SK-N-SH (cell line): ENCODE data around the gene HES1. TPM values are rescaled to one million over a fixed set of nuclear protein-coding genes. Genes with fewer than 3 reads are reported as not detected.

Experiments
- CTCF ChIA-PET: fragments of 300-600, 350-600 bp; formaldehyde crosslinking; extraction: SDS; loops from one replicate; lab custom pipeline; 2021; lab: Yijun Ruan, JAX
- POLR2A ChIA-PET: fragments of 350-600 bp; sonication (Branson Sonifier 250); formaldehyde crosslinking; extraction: SDS; loops from one replicate; lab custom pipeline; 2020; ENCODE audit warnings: antibody characterized with exemption, inconsistent platforms; lab: Yijun Ruan, JAX
- DNase-seq: peaks from one replicate; pipeline ENCODE4 v3.0.0; 2012
- H2AFZ ChIP-seq: fragments of 200-600 bp; sonication (generic); 2 replicates; pipeline ENCODE4 v1.8.1; 2016; ENCODE audit warnings: antibody characterized with exemption, mild to moderate bottlenecking, low read depth
- H3F3A ChIP-seq: fragments of 200-600 bp; sonication (generic); replicated peaks from 2 replicates; pipeline ENCODE3; 2016; ENCODE audit warnings: antibody characterized with exemption, mild to moderate bottlenecking; ENCODE audit not compliant: insufficient read depth
- H3K27ac ChIP-seq, 2 experiments: fragments of 200-500 bp in 1 of 2; fragments of 200-600 bp in 1 of 2; sonication (Bioruptor generic) in 1 of 2; sonication (generic), shearing (Covaris generic) in 1 of 2; 2 replicates each; pipeline versions ENCODE4 v1.5.1 to v1.6.1; 2014 to 2016; ENCODE audit warnings: low read depth in 2 of 2, inconsistent platforms in 1 of 2, low read length in 1 of 2, mild to moderate bottlenecking in 1 of 2, mixed read lengths in 1 of 2
- H3K27me3 ChIP-seq: fragments of 200-600 bp; sonication (generic), shearing (Covaris generic); 2 replicates; pipeline ENCODE4 v1.6.1; 2016; ENCODE audit warnings: mixed run types; ENCODE audit not compliant: insufficient read depth
- H3K36me3 ChIP-seq, 2 experiments: fragments of 200-500 bp in 1 of 2; fragments of 200-600 bp in 1 of 2; sonication (Bioruptor generic) in 1 of 2; sonication (generic) in 1 of 2; replicated peaks in 1 of 2; 2 replicates each; pipeline versions ENCODE3 to v1.5.1; 2014 to 2016; ENCODE audit warnings: low read length in 1 of 2, mild to moderate bottlenecking in 1 of 2; ENCODE audit not compliant: insufficient read depth in 2 of 2, control insufficient read depth in 1 of 2
- H3K4me1 ChIP-seq, 2 experiments: fragments of 200-500 bp in 1 of 2; fragments of 200-600 bp in 1 of 2; sonication (Bioruptor generic) in 1 of 2; sonication (generic), shearing (Covaris generic) in 1 of 2; 2 replicates each; pipeline versions ENCODE4 v1.5.1 to v1.6.1; 2014 to 2016; ENCODE audit warnings: low read depth in 1 of 2, low read length in 1 of 2, mixed run types in 1 of 2; ENCODE audit not compliant: insufficient read depth in 2 of 2, control insufficient read depth in 1 of 2
- H3K4me2 ChIP-seq: fragments of 200-600 bp; sonication (generic), shearing (Covaris generic); 2 replicates; pipeline ENCODE4 v1.6.1; 2017; ENCODE audit warnings: mixed run types
- H3K4me3 ChIP-seq, 2 experiments: fragments of 200-500 bp in 1 of 2; fragments of 200-600 bp in 1 of 2; sonication (Bioruptor generic) in 1 of 2; sonication (generic), shearing (Covaris generic) in 1 of 2; 2 replicates each; pipeline versions ENCODE4 v1.5.1 to v1.8.1; 2014 to 2016; ENCODE audit warnings: low read depth in 2 of 2, inconsistent platforms in 1 of 2, low read length in 1 of 2, mild to moderate bottlenecking in 1 of 2, mixed read lengths in 1 of 2, moderate library complexity in 1 of 2
- H3K79me2 ChIP-seq: fragments of 200-600 bp; sonication (generic); 2 replicates; pipeline ENCODE4 v1.8.1; 2017; ENCODE audit warnings: mild to moderate bottlenecking; ENCODE audit not compliant: insufficient read depth
- H3K9ac ChIP-seq: fragments of 200-600 bp; sonication (generic); 2 replicates; pipeline ENCODE4 v1.6.1; 2017; ENCODE audit warnings: mixed run types
- H3K9me2 ChIP-seq: fragments of 200-600 bp; sonication (generic); 2 replicates; pipeline ENCODE4 v1.6.1; 2017; ENCODE audit warnings: mixed run types
- H3K9me3 ChIP-seq: fragments of 200-600 bp; sonication (generic); 2 replicates; pipeline ENCODE4 v1.6.1; 2017; ENCODE audit warnings: mixed run types, mild to moderate bottlenecking, moderate library complexity
- H4K20me1 ChIP-seq: fragments of 200-600 bp; sonication (generic); 2 replicates; pipeline ENCODE4 v1.6.1; 2017; ENCODE audit warnings: mild to moderate bottlenecking, mixed run types; ENCODE audit not compliant: insufficient read depth
- CTCF ChIP-seq: fragments of 200-600 bp; sonication (generic); IDR thresholded peaks from 2 replicates; pipeline ENCODE4 v1.6.1; 2017; ENCODE audit warnings: antibody characterized with exemption, mild to moderate bottlenecking, moderate library complexity
- FOXM1 ChIP-seq: IDR thresholded peaks from 2 replicates; pipeline ENCODE4 v1.4.0; 2012; ENCODE audit warnings: low read depth, mild to moderate bottlenecking
- GABPA ChIP-seq: IDR thresholded peaks from 2 replicates; pipeline ENCODE4 v1.4.0; 2012; ENCODE audit warnings: low read depth, mild to moderate bottlenecking
- IRF3 ChIP-seq: fragments of 150-350 bp; IDR thresholded peaks from 2 replicates; pipeline ENCODE4 v1.6.1; 2016; ENCODE audit warnings: mild to moderate bottlenecking, low read depth, low read length
- NFIC ChIP-seq: IDR thresholded peaks from 2 replicates; pipeline ENCODE4 v1.4.0; 2012; ENCODE audit warnings: borderline replicate concordance
- NRF1 ChIP-seq: IDR thresholded peaks from 2 replicates; pipeline ENCODE4 v1.6.1; 2012; ENCODE audit warnings: low read depth, mild to moderate bottlenecking, low read length
- POLR2AphosphoS5 ChIP-seq: IDR thresholded peaks from 2 replicates; pipeline ENCODE4 v1.6.1; 2012; ENCODE audit warnings: low read depth, low read length
- RAD21 ChIP-seq: IDR thresholded peaks from 2 replicates; pipeline ENCODE4 v1.6.1; 2012; ENCODE audit warnings: mild to moderate bottlenecking, low read length
- RCOR1 ChIP-seq: fragments of 150-350 bp; IDR thresholded peaks from 2 replicates; pipeline ENCODE4 v1.6.1; 2017; ENCODE audit warnings: antibody characterized with exemption, low read length
- SIN3A ChIP-seq: IDR thresholded peaks from 2 replicates; pipeline ENCODE4 v1.6.1; 2012; ENCODE audit warnings: low read depth, mild to moderate bottlenecking, low read length, moderate library complexity, borderline replicate concordance
- TEAD4 ChIP-seq: IDR thresholded peaks from 2 replicates; pipeline ENCODE4 v1.4.0; 2012; ENCODE audit warnings: mild to moderate bottlenecking, borderline replicate concordance; ENCODE audit not compliant: insufficient read depth
- USF2 ChIP-seq: fragments of 150-350 bp; IDR thresholded peaks from 2 replicates; pipeline ENCODE4 v1.6.1; 2017; ENCODE audit warnings: antibody characterized with exemption, low read length, low read depth, borderline replicate concordance
- YY1 ChIP-seq: IDR thresholded peaks from 2 replicates; pipeline ENCODE4 v1.4.0; 2012; ENCODE audit warnings: low read depth, mild to moderate bottlenecking
- WGBS: methylation state at CpG from one replicate; pipeline ENCODE4 v1.1.6; 2017; ENCODE audit warnings: low lambda C conversion rate; 5-methylcytosine and 5-hydroxymethylcytosine counted together
- polyA plus RNA-seq, 3 experiments: library from polyadenylated mRNA; depleted of rRNA; stranded (reverse); fragments of >200 nt; gene quantifications; 2 replicates each; pipeline ENCODE4 v1.2.3, GENCODE V29; 2012

The HES1 gene
- polyA plus RNA-seq, 1 of the 3 experiments (the other 2 are of a cell fraction), result 225 TPM

GRCh38 chr3:194141415-194142155 lies 5.6 kb downstream of the HES1 start (continued):
- TF ChIP-seq CTCF, result no peak
- TF ChIP-seq FOXM1, result no peak
- no peak for TF ChIP-seq IRF3
- peak; percentile 82 for TF ChIP-seq NFIC
- no peak for TF ChIP-seq NRF1
- no peak for TF ChIP-seq GABPA
- no peak for TF ChIP-seq USF2
- 0 out of 2 replicates have a peak, but pooled peaks have one; percentile 29 for TF ChIP-seq TEAD4

- Histone ChIP-seq H3K4me1 (peaks cover 15 to 50% of the 10 kb centered on the region in 2 experiments), H3K9me2 (no peaks in the 10 kb centered on the region), H3K36me3 (peaks cover 0 to 7% of the 10 kb centered on the region in 2 experiments), H2AFZ (peak overlapping the region; percentile 34; the same call in 1 of the 2 replicates), H3K4me2 (peak overlapping the region; percentile 84), H4K20me1 (peaks cover 14% of the 10 kb centered on the region; the same call in 1 of the 2 replicates), H3K9ac (peak overlapping the region; percentile 92), H3F3A (peaks cover 41% of the 10 kb centered on the region), H3K9me3 (no peaks in the 10 kb centered on the region), H3K27me3 (no peaks in the 10 kb centered on the region), H3K27ac (peak overlapping the region; percentile 99)
- 65% methylated on average over 14 of the region's 14 CpGs for WGBS
- CTCF ChIA-PET, result interaction anchor here (1.0 to 7.4 kb wide), 6 partner anchors 10 to 362 kb away, joined by 3 to 94 read pairs (median 5); no protein-coding TSS in a partner anchor
- TF ChIP-seq POLR2AphosphoS5, result no peak
- TF ChIP-seq RAD21, result 0 out of 2 replicates have a peak, but pooled peaks have one; percentile 2
- TF ChIP-seq RCOR1, result peak; percentile 26; the same call in 1 of the 2 replicates
- no peak for TF ChIP-seq SIN3A
- TF ChIP-seq TEAD4, result no peak
- no peak for TF ChIP-seq YY1
- TF ChIP-seq, all 33 proteins: peak for 2
- POLR2A ChIA-PET, result interaction anchor here (0.6 to 5.6 kb wide), 7 partner anchors 38 to 364 kb away, joined by 3 to 49 read pairs (median 4); no protein-coding TSS in a partner anchor
- peak overlapping the region in 1 of 2 experiments; percentile 46; a peak in 3 of 4 replicates for H3K4me3 ChIP-seq
- peaks cover 8% of the 10 kb centered on the region; the same call in 1 of the 2 replicates for H3K79me2 ChIP-seq
- DNase-seq, result no peak
Observed at GRCh38 chr3:194142156-194142910, 6.4 kb downstream of the HES1 start.
